Posterior cingulate gyrus (tissue), 11 donors: ENCODE results near the gene SEC24D.

ENCODE experiments used
- DNase-seq, 10 donors: peaks; one replicate each; pipeline versions ENCODE4 v3.0.0 to v3.0.0-alpha.2; 2020 to 2021; ENCODE audit warnings: mixed read lengths in 3 of 10
- intact Hi-C: fragments of 100-400 bp; cut with DNase I; formaldehyde crosslinking; loops from one replicate; pipeline ENCODE4 v1.15.1; 2023

The SEC24D gene

DNA sequence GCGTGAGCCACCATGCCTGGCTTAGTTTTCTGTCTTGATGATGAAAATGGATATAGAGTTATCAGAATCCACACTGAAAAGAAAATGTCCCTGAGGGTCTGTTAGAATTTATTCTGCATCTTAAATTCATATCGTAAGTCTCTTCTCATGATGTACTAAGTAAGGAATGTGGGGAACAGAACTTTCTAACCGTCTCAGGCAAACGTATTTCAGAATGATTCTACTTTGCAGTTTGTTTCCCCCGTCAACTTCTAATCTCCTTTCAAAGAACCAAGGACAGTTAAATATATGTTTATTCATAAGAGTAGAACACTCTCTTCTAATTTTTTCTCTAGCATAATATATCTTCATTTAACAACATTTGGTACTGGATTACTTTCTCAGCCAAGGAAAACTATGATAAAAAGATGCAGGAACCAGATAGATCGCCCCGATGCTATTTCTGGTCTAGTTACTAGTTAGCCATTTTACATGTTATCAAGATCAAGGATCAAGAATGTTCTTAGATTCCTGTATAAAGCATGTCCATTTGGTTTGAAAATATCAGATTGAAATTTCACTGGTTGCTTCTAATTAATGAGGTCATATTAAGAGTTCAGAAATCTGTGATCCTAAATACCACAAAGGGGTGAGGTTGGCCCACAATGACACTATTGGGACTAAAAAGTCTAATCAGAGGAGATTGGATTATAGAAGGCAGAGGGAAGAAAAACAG, 101.3 kb downstream of the SEC24D start:
- intact Hi-C loops: no loop called here

DNA sequence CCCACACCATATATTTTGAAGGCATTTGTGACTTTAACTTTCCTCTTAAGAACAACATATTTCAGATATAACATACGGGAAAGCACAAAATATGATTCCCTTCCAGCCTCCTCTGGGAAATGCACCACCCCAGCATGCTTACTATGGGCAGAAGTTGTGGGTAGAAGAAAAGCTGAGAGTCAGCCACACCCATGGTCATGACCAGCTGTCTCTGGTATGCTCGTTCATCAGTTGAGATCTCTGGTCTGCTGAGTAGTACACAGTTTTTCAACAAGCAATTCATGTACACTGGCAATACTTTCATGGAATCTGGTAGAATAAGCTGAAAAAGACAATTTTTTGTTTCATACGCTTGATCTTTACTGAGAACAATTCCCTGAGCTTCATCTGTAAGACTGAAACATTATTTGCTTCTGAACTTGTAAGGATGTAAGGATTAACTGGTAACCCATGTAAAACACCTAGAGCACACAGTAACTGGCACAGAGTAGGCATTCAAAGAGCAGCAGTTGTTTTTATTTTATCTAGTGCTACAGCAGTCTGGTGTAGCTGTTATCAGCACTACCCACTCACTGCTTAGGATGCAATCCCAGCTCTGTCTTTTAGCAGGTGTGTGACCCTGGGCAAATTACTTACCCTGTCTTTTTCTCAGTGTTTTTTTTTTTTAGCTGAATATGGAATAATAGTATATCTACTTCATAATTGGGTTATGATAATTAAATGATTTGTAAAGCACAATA, 103.2 kb downstream of the SEC24D start:
- DNase-seq: no peak
- intact Hi-C loops: no loop called here

More for the DNA sequence above, 101.3 kb downstream of the SEC24D start:
- DNase-seq: no peak

DNA sequence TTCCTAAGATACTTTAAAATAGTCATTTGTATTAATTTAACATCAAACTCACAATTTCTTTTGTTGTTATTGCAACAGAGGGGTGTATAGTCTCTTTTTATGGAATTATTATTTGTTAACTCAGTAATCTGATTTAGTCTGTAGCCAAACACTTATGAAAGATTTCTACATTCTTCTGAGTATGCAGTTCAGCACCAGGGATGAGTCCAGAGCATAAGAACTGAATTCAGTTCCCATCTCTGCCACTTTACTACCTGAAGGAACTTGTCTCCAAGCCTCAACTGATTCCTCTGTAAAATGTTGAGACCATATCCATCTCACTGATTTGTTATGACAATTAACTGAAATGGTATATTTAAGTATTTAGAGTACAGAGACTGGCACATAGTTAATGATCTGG, 105.2 kb downstream of the SEC24D start:
- no peak for DNase-seq
- intact Hi-C loops: no loop called here

DNA sequence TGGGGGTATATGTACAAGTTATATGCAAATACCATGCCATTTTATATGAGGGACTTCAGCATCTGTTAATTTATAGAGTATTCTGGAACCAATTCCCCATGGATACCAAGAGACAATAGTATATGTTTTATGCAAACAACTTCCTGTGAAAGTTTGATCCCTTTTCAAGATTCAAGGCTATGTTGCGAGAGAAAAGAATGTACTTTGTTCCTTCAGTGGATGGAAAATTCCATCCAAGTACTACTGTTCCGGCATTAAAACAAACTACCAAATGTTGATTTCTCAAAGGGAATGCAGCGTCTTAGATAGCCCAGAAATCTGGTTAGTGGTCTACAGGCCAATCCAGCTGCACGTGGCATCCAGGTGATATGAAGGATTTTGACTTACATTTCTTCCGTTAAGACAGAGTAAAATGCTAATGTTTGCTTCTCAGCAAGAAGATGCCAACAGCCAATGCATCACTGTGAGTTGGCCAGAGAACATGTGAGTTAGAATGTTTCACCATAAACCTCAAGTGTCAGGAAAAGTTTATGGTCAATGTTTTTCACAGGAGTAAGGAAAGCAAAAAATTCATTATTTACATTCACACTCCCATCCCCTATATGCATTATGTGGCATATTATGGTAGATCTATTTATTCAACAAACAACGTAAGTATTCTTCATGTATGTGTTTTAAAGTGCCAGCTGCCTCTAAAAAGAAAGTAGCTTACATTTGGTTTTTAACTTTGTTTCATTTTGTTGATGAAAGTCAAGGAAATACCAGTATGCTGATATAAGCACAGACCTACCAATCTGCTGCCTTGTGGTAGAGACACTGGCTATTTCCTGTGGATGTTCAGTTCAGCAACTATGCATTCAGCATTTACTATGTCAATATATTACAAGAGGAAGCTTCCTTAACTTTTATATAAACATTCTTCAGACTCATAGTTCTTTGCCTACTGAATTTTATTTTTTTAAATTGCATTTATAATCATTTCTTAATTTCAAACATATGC, 106.3 kb downstream of the SEC24D start:
- no peak for DNase-seq
- intact Hi-C loops: no loop called here

DNA sequence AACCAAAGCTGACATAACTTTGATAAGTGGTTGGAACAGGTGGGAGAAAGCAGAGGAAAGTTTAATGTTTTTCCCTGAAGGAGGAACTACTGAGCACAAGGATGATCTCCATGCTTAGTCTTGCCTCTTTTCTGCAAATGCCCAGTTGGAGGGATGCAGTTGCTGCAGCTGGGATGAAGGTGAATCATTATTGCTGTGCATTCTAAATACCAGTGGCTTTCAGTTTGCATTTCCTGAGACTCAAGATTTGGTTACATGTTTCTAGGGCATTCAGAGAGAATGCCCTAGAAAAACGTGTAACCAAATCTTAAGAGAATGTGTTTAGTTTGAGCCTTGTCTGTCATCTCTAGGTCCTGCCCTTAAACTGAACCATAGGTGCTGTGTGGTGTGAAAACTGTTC, 108.6 kb downstream of the SEC24D start:
- intact Hi-C loops: no loop called here
- DNase-seq: no peak

DNA sequence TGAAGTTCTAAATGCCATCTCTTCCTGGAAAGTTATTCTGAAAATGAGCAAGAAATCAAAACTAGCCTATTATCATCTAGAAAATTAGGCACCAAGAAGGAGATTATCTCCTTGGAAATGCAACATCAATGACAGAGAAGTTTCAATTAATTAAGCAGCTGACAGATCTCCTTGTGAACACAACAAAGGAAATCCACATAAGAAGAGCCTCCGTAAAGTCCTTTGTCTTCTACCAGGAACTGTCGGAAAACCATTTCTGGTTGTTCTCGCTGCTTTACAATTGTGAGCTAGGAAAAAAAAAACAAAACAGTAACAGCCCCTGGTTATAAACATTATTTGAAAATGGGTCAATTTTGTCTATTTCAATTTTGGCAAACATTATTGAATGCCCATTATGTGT, 112.6 kb downstream of the SEC24D start:
- DNase-seq: no peak
- intact Hi-C loops: no loop called here

DNA sequence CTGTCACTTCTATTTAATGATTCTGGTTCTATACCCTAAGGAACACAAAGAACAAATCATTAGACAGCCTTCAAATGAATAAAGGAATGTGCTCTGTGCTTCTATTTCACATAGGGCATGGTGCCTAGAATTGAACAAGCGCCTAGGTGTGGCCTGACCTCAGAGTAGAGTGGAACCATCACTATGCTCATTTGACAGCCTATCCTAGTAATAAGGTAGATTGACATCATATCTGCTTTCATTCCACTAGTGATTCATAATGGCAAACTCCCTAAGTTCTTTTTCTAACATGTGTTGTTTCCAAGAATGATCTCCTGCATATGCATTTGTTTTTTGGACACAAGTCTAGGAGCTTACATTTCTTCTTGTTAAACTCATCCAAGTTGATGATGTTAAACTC, 114.2 kb downstream of the SEC24D start:
- intact Hi-C loops: no loop called here
- DNase-seq: no peak

DNA sequence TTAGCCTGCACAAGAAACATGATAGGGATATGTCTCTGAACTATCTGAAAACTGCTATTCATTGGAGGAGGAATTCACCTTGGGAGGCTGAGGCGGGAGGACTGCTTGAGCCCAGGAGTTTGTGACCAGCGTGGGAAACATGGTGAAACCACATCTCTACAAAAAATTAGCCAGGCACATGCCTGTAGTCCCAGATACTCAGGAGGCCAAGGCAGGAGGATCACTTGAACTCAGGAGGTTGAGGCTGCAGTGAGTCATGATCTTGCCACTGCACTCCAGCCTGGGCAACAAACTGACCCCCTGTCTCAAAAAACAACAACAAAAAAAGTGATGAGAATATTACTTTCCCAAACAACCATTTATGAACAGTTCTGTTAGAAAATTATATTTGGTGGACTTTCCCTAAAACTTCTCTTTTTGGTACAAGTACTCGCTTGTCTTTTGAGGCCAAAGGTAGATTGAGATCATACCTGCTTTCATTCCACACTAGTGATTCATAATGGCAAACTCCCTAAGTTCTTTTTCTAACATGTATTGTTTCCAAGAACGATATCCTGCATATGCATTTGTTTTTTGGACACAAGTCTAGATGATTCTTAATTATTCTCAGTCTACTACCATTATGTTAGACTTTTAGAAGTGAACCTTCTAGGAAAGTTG, 117.3 kb downstream of the SEC24D start:
- DNase-seq: no peak
- intact Hi-C loops: no loop called here

DNA sequence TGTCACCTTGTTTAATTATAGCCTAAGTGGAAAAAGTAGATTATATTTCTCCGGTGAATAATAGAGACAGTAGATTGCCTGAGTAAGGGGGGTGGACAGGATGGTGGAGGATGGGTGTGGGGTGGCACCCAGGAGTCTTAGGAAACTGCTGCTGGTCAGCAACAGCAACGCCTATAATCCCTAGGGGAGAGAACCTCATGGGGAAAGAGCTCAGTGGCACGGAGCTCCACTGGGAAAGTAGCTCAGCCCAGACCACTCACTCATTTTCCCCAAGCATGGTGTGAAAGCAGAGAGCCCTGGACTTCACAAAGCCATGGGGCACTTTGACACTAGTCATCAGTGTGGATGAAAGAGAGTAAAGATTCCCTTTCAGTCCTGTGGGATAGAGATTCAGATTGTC, 119.6 kb downstream of the SEC24D start:
- intact Hi-C loops: no loop called here

DNA sequence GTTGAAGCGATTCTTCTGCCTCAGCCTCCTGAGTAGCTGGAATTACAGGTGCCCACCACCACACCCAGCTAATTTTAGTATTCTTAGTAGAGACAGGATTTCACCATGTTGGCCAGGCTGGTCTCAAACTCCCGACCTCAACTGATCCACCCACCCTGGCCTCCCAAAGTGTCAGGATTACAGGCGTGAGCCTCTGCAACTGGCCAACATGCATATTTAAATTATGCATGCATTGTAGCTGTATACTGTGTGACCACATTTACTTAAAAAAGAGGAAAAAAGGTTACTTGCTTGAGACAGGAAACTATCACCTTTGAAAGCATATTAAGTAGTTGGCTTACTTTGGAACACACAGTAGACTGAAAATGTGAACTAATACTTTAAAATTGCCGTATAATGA, 121.2 kb downstream of the SEC24D start:
- intact Hi-C loops: no loop called here
- no peak for DNase-seq

More for the DNA sequence above, 119.6 kb downstream of the SEC24D start:
- DNase-seq: no peak

DNA sequence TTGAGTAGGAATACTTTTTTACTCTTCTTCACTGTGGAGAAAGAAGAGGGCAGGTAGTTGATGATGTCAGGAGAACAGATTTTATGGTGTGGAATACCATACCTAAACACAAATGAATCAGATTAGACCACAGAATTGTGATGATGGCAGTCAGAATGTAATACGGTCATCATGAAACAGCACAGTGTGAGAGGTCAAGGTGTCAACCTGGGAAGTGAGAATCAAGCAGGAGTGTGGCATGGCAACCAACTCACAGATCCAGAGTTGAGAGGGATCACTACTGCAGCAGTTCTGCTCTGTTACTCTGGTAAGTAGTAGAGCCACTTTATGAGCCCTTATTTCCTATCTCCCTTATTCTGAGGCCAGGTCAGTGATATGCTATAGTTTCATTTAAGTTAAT, 123.1 kb downstream of the SEC24D start:
- intact Hi-C loops: no loop called here
- DNase-seq: no peak

DNA sequence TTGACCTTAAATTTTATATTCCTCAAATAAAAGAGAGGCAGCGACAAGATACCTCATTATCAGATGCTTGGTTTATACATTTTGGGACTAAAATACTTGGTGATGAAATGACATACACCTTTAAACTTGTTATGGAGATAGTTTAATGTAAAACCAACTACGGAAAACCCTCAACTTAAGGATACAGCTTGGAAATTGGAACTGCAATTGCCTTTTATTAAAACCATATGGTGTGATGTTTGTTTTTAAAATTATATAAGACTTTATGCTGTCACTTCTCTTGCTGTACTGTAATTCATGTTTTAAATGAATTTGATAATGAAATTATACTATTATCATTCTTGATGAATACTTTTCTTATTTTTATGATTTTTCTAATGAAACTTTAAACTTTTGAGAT, 124.9 kb downstream of the SEC24D start:
- DNase-seq: no peak
- intact Hi-C loops: no loop called here

DNA sequence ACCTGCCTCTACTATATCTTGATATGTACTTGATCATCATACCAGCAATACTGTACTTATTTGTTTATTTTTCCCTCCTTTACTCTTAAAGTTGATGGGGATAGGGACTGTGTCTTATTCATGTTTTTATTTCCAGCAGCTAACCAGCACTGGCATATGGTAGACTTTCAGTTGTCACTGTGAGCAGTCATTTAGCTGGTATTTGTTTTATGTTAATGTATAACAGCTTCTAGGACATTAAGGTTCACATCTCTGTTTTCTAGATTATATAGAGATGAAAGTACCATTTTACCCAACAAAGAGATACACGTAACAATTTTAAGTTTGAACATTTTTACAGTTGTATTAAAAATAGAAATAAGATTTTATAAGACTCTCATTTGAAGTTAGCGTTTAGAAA, 132.8 kb downstream of the SEC24D start:
- no peak for DNase-seq
- intact Hi-C loops: no loop called here

DNA sequence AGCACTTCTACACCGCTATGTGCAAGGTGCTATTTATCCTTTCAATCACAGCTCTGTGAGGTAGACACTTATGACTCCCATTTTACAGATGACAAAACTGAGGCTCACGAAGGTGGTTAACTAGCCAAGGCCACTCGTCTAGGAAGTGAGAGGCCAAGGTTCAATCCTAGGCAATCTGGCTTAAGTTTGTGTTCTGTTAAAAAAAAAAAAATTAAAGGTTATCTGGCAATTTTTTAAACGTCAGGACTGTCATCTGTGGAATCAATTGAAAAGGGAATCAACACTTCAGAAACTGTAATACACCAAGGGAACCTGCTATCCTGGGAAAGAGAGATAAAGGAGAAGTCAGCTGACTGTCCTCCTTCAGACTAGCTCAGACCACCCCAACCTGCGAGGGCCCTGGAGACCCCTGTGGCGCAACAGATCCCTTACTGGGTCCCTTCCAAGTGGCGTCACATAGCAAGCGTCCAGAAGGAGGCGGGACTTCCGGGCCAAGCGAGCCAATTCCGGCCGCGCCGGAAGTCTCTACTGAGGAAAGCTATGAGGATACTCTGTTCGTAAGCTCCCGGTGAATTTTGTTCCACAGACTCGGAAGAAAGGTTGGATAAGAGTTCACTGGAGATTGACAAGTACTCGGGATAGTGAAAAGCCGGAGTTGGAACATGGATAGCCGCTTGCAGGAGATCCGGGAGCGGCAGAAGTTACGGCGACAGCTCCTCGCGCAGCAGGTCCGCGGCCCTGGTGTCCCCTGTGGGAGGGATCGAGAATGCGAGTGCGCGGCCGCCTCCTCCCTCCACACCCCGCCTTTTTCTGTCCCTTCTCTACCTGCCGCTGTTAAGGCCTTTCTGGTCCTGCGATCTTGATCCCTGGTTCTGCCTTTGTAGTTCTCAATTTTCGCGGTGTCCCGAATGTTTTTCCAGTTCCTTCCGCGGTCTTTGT, 150.8 kb downstream of the SEC24D start, which contains the start of gene METTL14:
Gene METTL14, plus strand, starts transcription at position 520 of the 939 bp plus-strand sequence. Its CDS starts 143 bp downstream, at position 663.
- peak; percentile 86 to 99 (median 92) for DNase-seq
- intact Hi-C loops: no loop called here

DNA sequence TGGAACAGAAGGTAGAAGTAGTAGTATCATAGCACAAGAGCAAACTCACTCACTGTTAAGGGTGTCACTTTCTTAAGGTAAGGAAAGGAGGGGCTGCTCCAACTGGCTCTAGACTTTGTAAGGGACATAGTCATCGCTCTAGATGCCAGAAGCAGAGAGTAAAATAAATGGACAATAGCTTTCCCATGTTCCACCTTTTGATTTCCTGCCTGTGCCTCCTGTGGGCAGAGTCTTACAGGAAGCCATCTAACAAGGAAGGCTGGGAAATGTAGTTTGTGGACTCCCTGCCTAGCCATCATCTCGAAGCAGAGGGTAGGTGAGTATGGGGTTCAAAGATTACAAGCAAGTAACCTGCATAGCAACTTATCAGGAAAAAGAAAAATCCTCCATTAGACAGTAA, 152.4 kb downstream of the SEC24D start:
- intact Hi-C loops: no loop called here
- DNase-seq: no peak

DNA sequence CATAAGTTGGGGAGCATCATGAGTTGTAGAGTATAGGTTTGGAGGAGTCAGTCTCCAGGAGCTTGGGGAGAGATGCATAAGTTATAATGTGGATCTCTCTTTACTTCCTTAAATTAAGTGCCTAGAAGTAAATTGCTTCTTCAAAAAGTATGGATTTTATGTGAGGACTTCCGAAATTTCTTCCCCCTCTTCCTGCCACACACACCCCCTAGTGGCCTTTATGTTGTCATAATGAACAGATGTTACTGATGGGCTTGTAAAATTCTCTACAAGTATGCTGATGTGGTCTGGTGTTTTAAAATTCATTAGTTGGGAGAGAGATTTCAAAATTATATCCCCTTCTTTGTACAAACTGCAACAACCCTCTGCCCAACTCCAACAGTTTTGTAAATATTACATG, 153.0 kb downstream of the SEC24D start:
- intact Hi-C loops: no loop called here
- no peak for DNase-seq

DNA sequence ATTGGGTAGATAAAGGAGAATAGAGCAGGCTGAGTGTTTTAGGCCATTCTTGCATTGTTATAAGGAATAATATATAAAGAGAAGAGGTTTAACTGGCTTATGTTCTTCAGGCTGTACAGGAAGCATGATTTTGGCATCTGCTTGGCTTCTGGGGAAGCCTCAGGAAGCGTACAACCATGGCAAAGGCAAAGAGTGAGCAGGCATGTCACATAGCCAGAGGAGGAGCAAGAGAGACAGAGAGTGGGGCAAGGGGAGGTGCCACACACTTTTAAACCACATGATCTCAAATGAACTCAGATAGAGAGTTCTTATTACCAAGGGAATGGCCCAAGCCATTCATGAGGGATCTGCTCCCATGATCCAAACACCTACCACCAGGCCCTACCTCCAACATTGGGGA, 155.1 kb downstream of the SEC24D start:
- DNase-seq: no peak
- intact Hi-C loops: no loop called here

DNA sequence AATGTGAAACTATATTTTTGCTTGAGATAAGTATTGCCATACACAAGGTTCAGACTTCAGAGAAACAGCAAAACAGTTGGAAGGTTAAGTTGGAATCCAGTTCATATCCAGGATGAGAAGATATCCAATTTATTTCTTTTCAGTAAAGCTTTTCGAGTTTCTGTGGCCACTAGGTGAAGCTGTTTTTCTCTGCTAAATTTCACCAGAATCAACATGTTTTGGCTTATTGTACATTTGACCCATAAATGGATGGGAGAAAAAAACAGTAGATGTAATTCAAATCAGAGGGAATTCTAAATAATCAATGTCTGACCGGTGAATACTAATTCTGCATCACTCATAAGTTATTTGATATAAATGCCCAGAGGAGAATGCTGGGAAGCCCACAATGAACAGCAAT, 159.8 kb downstream of the SEC24D start:
- intact Hi-C loops: no loop called here
- DNase-seq: no peak
